RWPE1 (cell line): ENCODE results near the gene FLVCR2.

Source experiments
- CTCF ChIA-PET: fragments of 350-600 bp; sonication (Branson Sonifier 250); formaldehyde crosslinking; extraction: SDS; loops from one replicate; lab custom pipeline; 2021; lab: Yijun Ruan, JAX
- POLR2A ChIA-PET: fragments of 400-600 bp; formaldehyde crosslinking; extraction: SDS; loops from one replicate; lab custom pipeline; 2020; ENCODE audit warnings: antibody characterized with exemption; ENCODE audit not compliant: low non-redundant PET; lab: Yijun Ruan, JAX
- DNase-seq: peaks from one replicate; pipeline ENCODE4 v3.0.0; 2012; ENCODE audit warnings: low spot score
- H3K27ac ChIP-seq: fragments of 450-650 bp; 2 replicates; pipeline ENCODE4 v1.5.1; 2017
- CTCF ChIP-seq: fragments of 450-650 bp; conservative IDR thresholded peaks from 2 replicates; pipeline ENCODE4 v1.5.1; 2017; ENCODE audit warnings: low read depth, mild to moderate bottlenecking

FLVCR2 gene

GRCh38 chr14:75562089-75562488, 16.3 kb upstream of the FLVCR2 start:
- no peak for TF ChIP-seq CTCF
- ChIA-PET CTCF (interaction anchor here (0.8 to 1.5 kb wide), 3 partner anchors 16 to 90 kb away, joined by 3 to 5 read pairs (median 4); no protein-coding TSS in a partner anchor), POLR2A (no interaction called here)
- no peak for DNase-seq
- H3K27ac ChIP-seq: no peak overlapping the region

GRCh38 chr14:75562489-75562888, 15.9 kb upstream of the FLVCR2 start:
- H3K27ac ChIP-seq: no peak overlapping the region
- no peak for DNase-seq
- CTCF ChIA-PET: interaction anchor here (0.8 to 1.5 kb wide), 2 partner anchors 15 to 75 kb away, joined by 3 to 5 read pairs; no protein-coding TSS in a partner anchor
- TF ChIP-seq CTCF: no peak
- POLR2A ChIA-PET: no interaction called here

GRCh38 chr14:75563931-75564330, 14.5 kb upstream of the FLVCR2 start:
- ChIA-PET CTCF (interaction anchor here (0.6 to 1.1 kb wide), 2 partner anchors 256 to 1097 kb away, joined by 3 to 4 read pairs; no protein-coding TSS in a partner anchor), POLR2A (no interaction called here)
- TF ChIP-seq CTCF: no peak
- H3K27ac ChIP-seq: no peak overlapping the region
- no peak for DNase-seq

- ChIA-PET CTCF (no interaction called here), POLR2A (no interaction called here)
- TF ChIP-seq CTCF: no peak
- no peak overlapping the region for H3K27ac ChIP-seq
- no peak for DNase-seq
These were observed 13.4 kb upstream of the FLVCR2 start for GRCh38 chr14:75565056-75565455.

GRCh38 chr14:75566321-75566720, 12.1 kb upstream of the FLVCR2 start:
- ChIA-PET CTCF (interaction anchor here (0.5 to 1.2 kb wide), 2 partner anchors 34 to 78 kb away, joined by 3 to 6 read pairs; no protein-coding TSS in a partner anchor), POLR2A (no interaction called here)
- no peak overlapping the region for H3K27ac ChIP-seq
- DNase-seq: no peak
- no peak for TF ChIP-seq CTCF

- TF ChIP-seq CTCF: no peak
- CTCF ChIA-PET: interaction anchor here (0.5 to 1.2 kb wide), 2 partner anchors 34 to 78 kb away, joined by 3 to 6 read pairs; no protein-coding TSS in a partner anchor
These were observed 11.7 kb upstream of the FLVCR2 start for GRCh38 chr14:75566752-75567151.

More at GRCh38 chr14:75566752-75567151, 11.7 kb upstream of the FLVCR2 start:
- POLR2A ChIA-PET: no interaction called here
- DNase-seq: no peak
- no peak overlapping the region for H3K27ac ChIP-seq
